MM.1S (cell line): Measurements from ENCODE around the gene WFDC8.
"Not testable (repeated sequence)": the region's sequence is repeated elsewhere in the genome, so short reads cannot be mapped to it uniquely, and the experiment has no call there.

Experiments used
- DNase-seq: peaks from one replicate; pipeline ENCODE4 v3.0.0-alpha.2; 2015
- H2AFZ ChIP-seq: fragments of 300-600 bp; sonication (generic); 2 replicates; pipeline ENCODE4 v1.6.0; 2016; ENCODE audit warnings: antibody characterized with exemption, low read length
- H3F3A ChIP-seq: fragments of 300-600 bp; sonication (generic); 2 replicates; pipeline ENCODE4 v1.6.1; 2016; ENCODE audit warnings: mild to moderate bottlenecking, antibody characterized with exemption, low read length, moderate library complexity, mixed read lengths; ENCODE audit not compliant: insufficient read depth
- H3K27ac ChIP-seq: fragments of 300-600 bp; sonication (generic); 2 replicates; pipeline ENCODE4 v1.5.1; 2016; ENCODE audit warnings: mild to moderate bottlenecking, low read length
- H3K27me3 ChIP-seq: fragments of 300-600 bp; sonication (generic); replicated peaks from 2 replicates; pipeline ENCODE4 v1.6.0; 2016; ENCODE audit warnings: low read length; ENCODE audit not compliant: insufficient read depth
- H3K36me3 ChIP-seq: fragments of 300-600 bp; sonication (generic); replicated peaks from 2 replicates; pipeline ENCODE4 v1.6.1; 2016; ENCODE audit warnings: mild to moderate bottlenecking, low read length, mixed read lengths; ENCODE audit not compliant: insufficient read depth
- H3K4me1 ChIP-seq: fragments of 300-600 bp; sonication (generic); 2 replicates; pipeline ENCODE4 v1.6.1; 2016; ENCODE audit warnings: low read length, mixed read lengths
- H3K4me2 ChIP-seq: fragments of 300-600 bp; sonication (generic); 2 replicates; pipeline ENCODE4 v1.6.0; 2016; ENCODE audit warnings: low read depth, low read length
- H3K4me3 ChIP-seq: fragments of 300-600 bp; sonication (generic); 2 replicates; pipeline ENCODE4 v1.5.1; 2016; ENCODE audit warnings: low read length, mixed read lengths
- H3K79me2 ChIP-seq: fragments of 300-600 bp; sonication (generic); 2 replicates; pipeline ENCODE4 v1.6.1; 2016; ENCODE audit warnings: mixed run types, low read length, mixed read lengths
- H3K9ac ChIP-seq: fragments of 300-600 bp; sonication (generic); 2 replicates; pipeline ENCODE4 v1.6.1; 2016; ENCODE audit warnings: low read length, mixed read lengths
- H3K9me2 ChIP-seq: fragments of 300-600 bp; sonication (generic); replicated peaks from 2 replicates; pipeline ENCODE4 v1.6.1; 2016; ENCODE audit warnings: mild to moderate bottlenecking, low read length, mixed read lengths; ENCODE audit not compliant: insufficient read depth
- H3K9me3 ChIP-seq: fragments of 300-600 bp; sonication (generic); replicated peaks from 2 replicates; pipeline ENCODE4 v1.6.1; 2016; ENCODE audit warnings: mild to moderate bottlenecking, low read length, mixed read lengths; ENCODE audit not compliant: insufficient read depth
- H4K20me1 ChIP-seq: fragments of 300-600 bp; sonication (generic); 2 replicates; pipeline ENCODE4 v1.6.1; 2016; ENCODE audit warnings: mild to moderate bottlenecking, low read length, moderate library complexity, mixed read lengths; ENCODE audit not compliant: insufficient read depth
- CTCF ChIP-seq: fragments of 300-600 bp; sonication (generic); IDR thresholded peaks from 2 replicates; pipeline ENCODE4 v1.5.1; 2016; ENCODE audit warnings: antibody characterized with exemption, low read length, mixed read lengths
- EZH2 ChIP-seq: fragments of 300-600 bp; sonication (generic); optimal IDR thresholded peaks from 2 replicates; pipeline ENCODE3; 2017; ENCODE audit warnings: low read depth, mild to moderate bottlenecking, antibody characterized with exemption, low read length, mixed read lengths
- EZH2phosphoT487 ChIP-seq: fragments of 300-600 bp; sonication (generic); IDR thresholded peaks from 2 replicates; pipeline ENCODE4 v1.6.1; 2018; ENCODE audit warnings: antibody characterized with exemption, low read length

Gene WFDC8

GRCh38 chr20:45575931-45576330, 3.2 kb downstream of the WFDC8 start:
- Histone ChIP-seq H3K36me3 (no peaks in the 10 kb centered on the region), H3K79me2 (no peaks in the 10 kb centered on the region), H3K4me3 (no peak overlapping the region), H4K20me1 (no peaks in the 10 kb centered on the region), H2AFZ (no peak overlapping the region), H3K27me3 (no peaks in the 10 kb centered on the region), H3F3A (no peaks in the 10 kb centered on the region), H3K4me1 (no peaks in the 10 kb centered on the region), H3K9me2 (no peaks in the 10 kb centered on the region), H3K9ac (no peak overlapping the region), H3K4me2 (no peak overlapping the region), H3K9me3 (no peaks in the 10 kb centered on the region), H3K27ac (no peak overlapping the region)
- TF ChIP-seq EZH2phosphoT487, result no peak
- no peak for TF ChIP-seq EZH2
- no peak for TF ChIP-seq CTCF
- no peak for DNase-seq

GRCh38 chr20:45569650-45570049, 9.4 kb downstream of the WFDC8 start:
- not testable (repeated sequence) for H3K4me2 ChIP-seq, H3K4me3 ChIP-seq, H3K27me3 ChIP-seq, H3K79me2 ChIP-seq, H3K9me2 ChIP-seq, H3K4me1 ChIP-seq, H4K20me1 ChIP-seq, H2AFZ ChIP-seq, H3F3A ChIP-seq, H3K9ac ChIP-seq, H3K27ac ChIP-seq, DNase-seq, H3K36me3 ChIP-seq, H3K9me3 ChIP-seq

GRCh38 chr20:45564760-45565276, 14.3 kb downstream of the WFDC8 start:
- Histone ChIP-seq H4K20me1 (no peaks in the 10 kb centered on the region), H3K9me3 (no peaks in the 10 kb centered on the region), H3F3A (no peaks in the 10 kb centered on the region), H3K9me2 (no peaks in the 10 kb centered on the region), H3K4me1 (no peaks in the 10 kb centered on the region), H3K27ac (no peak overlapping the region), H3K9ac (no peak overlapping the region), H3K36me3 (no peaks in the 10 kb centered on the region), H3K27me3 (no peaks in the 10 kb centered on the region), H3K79me2 (no peaks in the 10 kb centered on the region), H2AFZ (no peak overlapping the region), H3K4me2 (no peak overlapping the region), H3K4me3 (no peak overlapping the region)
- DNase-seq, result no peak
- TF ChIP-seq EZH2 (no peak), EZH2phosphoT487 (no peak), CTCF (no peak)

GRCh38 chr20:45555198-45555597, 23.9 kb downstream of the WFDC8 start:
- Histone ChIP-seq H3K27ac (no peak overlapping the region), H3K27me3 (no peaks in the 10 kb centered on the region), H3K9ac (no peak overlapping the region), H3F3A (no peaks in the 10 kb centered on the region), H2AFZ (no peak overlapping the region), H4K20me1 (no peaks in the 10 kb centered on the region), H3K9me3 (no peaks in the 10 kb centered on the region), H3K9me2 (no peaks in the 10 kb centered on the region), H3K4me2 (no peak overlapping the region), H3K4me1 (no peaks in the 10 kb centered on the region), H3K36me3 (no peaks in the 10 kb centered on the region), H3K4me3 (no peak overlapping the region), H3K79me2 (no peaks in the 10 kb centered on the region)
- no peak for TF ChIP-seq CTCF
- TF ChIP-seq EZH2phosphoT487, result no peak
- TF ChIP-seq EZH2, result no peak
- no peak for DNase-seq
